Endometrium (tissue), 2 donors: Measurements from ENCODE around the gene FAM240A.
"Not testable (repeated sequence)": the region's sequence is repeated elsewhere in the genome, so short reads cannot be mapped to it uniquely, and the experiment has no call there.

Source experiments
- FAIRE-seq: peaks from 2 replicates; lab custom pipeline; 2012; peaks lifted over from hg19 to GRCh38; lab: Jason Lieb, UNC
- donor health status: control.
- donor health status: control.

The FAM240A gene

GRCh38 chr3:46586738-46587246, 25.5 kb upstream of the FAM240A start:
- FAIRE-seq, result no peak

- not testable (repeated sequence) for FAIRE-seq
Measured at GRCh38 chr3:46587268-46587667, 25.1 kb upstream of the FAM240A start.

- no peak for FAIRE-seq
Measured at GRCh38 chr3:46593274-46593862, 19.0 kb upstream of the FAM240A start.

GRCh38 chr3:46593979-46594378, 18.3 kb upstream of the FAM240A start:
- peak; percentile 88 for FAIRE-seq

- FAIRE-seq, result no peak
Measured at GRCh38 chr3:46594723-46595122, 17.6 kb upstream of the FAM240A start.

GRCh38 chr3:46595819-46596314, 16.5 kb upstream of the FAM240A start:
- FAIRE-seq, result no peak

GRCh38 chr3:46599590-46599989, 12.7 kb upstream of the FAM240A start:
- no peak for FAIRE-seq

GRCh38 chr3:46603446-46604046, 8.8 kb upstream of the FAM240A start:
- FAIRE-seq, result no peak

- no peak for FAIRE-seq
Measured at GRCh38 chr3:46604127-46604526, 8.2 kb upstream of the FAM240A start.

GRCh38 chr3:46607603-46608028, 4.7 kb upstream of the FAM240A start:
- no peak for FAIRE-seq

- FAIRE-seq, result no peak
Measured at GRCh38 chr3:46609212-46609721, 3.1 kb upstream of the FAM240A start.

- FAIRE-seq, result no peak
Measured at GRCh38 chr3:46609944-46610722, 2.2 kb upstream of the FAM240A start.

GRCh38 chr3:46613313-46614005, 1.1 kb downstream of the FAM240A start:
- no peak for FAIRE-seq

- no peak for FAIRE-seq
Measured at GRCh38 chr3:46614431-46614830, 2.1 kb downstream of the FAM240A start.

- FAIRE-seq, result no peak
Measured at GRCh38 chr3:46615050-46615775, 2.9 kb downstream of the FAM240A start.

GRCh38 chr3:46615976-46616375, 3.7 kb downstream of the FAM240A start:
- no peak for FAIRE-seq

- no peak for FAIRE-seq
Measured at GRCh38 chr3:46617941-46618340, 5.6 kb downstream of the FAM240A start.

GRCh38 chr3:46619845-46620778, 7.8 kb downstream of the FAM240A start:
- FAIRE-seq, result no peak

GRCh38 chr3:46624533-46624932, 12.2 kb downstream of the FAM240A start:
- no peak for FAIRE-seq

- no peak for FAIRE-seq
Measured at GRCh38 chr3:46624975-46625490, 12.7 kb downstream of the FAM240A start.
